OCI-LY1 (cell line): Measurements from ENCODE around the gene RNPEPL1.

Experiments used
- CTCF ChIP-seq: fragments of 200-600 bp; sonication (generic), shearing (Covaris generic); IDR thresholded peaks from 2 replicates; pipeline ENCODE4 v1.5.1; 2017; ENCODE audit warnings: mild to moderate bottlenecking, antibody characterized with exemption, low read length, moderate library complexity, mixed read lengths
- EZH2 ChIP-seq: fragments of 200-600 bp; sonication (generic), shearing (Covaris generic); IDR thresholded peaks from 2 replicates; pipeline ENCODE4 v1.8.0; 2017; ENCODE audit warnings: borderline replicate concordance, mixed run types, mild to moderate bottlenecking, antibody characterized with exemption, low read length, moderate library complexity, mixed read lengths

- no peak for TF ChIP-seq CTCF
- TF ChIP-seq EZH2 = no peak
Observed at GRCh38 chr2:240567872-240568677, at the start of gene RNPEPL1.
